Neuron (in vitro differentiated cells): ENCODE measurements around the gene PRKCD.

Source experiments
- H2AFZ ChIP-seq: one replicate; pipeline ENCODE4 v1.6.1; 2013; ENCODE audit warnings: low read depth, mild to moderate bottlenecking, inconsistent platforms, low read length, moderate library complexity
- H3K27me3 ChIP-seq: one replicate; pipeline ENCODE4 v1.6.1; 2013; ENCODE audit warnings: low read length; ENCODE audit not compliant: insufficient read depth
- H3K36me3 ChIP-seq: one replicate; pipeline ENCODE4 v1.6.1; 2013; ENCODE audit warnings: low read length; ENCODE audit not compliant: insufficient read depth
- H3K4me1 ChIP-seq: one replicate; pipeline ENCODE4 v1.6.1; 2013; ENCODE audit warnings: low read length; ENCODE audit not compliant: insufficient read depth
- H3K4me3 ChIP-seq: 2 replicates; pipeline ENCODE4 v1.5.1; 2013; ENCODE audit warnings: mild to moderate bottlenecking, low read length, moderate library complexity
- H3K9me3 ChIP-seq: one replicate; pipeline ENCODE4 v1.6.1; 2013; ENCODE audit warnings: low read length

Gene PRKCD

GRCh38 chr3:53221345-53221744, 60.3 kb downstream of the PRKCD start:
- no peak overlapping the region for H3K4me3 ChIP-seq
- no peaks in the 10 kb centered on the region for H3K9me3 ChIP-seq
- H3K27me3 ChIP-seq, result no peaks in the 10 kb centered on the region
- peaks cover 31% of the 10 kb centered on the region for H3K36me3 ChIP-seq
- no peaks in the 10 kb centered on the region for H3K4me1 ChIP-seq
- no peak overlapping the region for H2AFZ ChIP-seq

- no peaks in the 10 kb centered on the region for H3K27me3 ChIP-seq
- no peaks in the 10 kb centered on the region for H3K9me3 ChIP-seq
Observed at GRCh38 chr3:53221827-53222182, 60.8 kb downstream of the PRKCD start.

GRCh38 chr3:53222183-53222901, 61.3 kb downstream of the PRKCD start:
- H3K27me3 ChIP-seq, result no peaks in the 10 kb centered on the region
- H3K36me3 ChIP-seq, result peaks cover 41% of the 10 kb centered on the region
- no peak overlapping the region for H2AFZ ChIP-seq
- H3K4me1 ChIP-seq, result no peaks in the 10 kb centered on the region
- H3K9me3 ChIP-seq, result no peaks in the 10 kb centered on the region
- no peak overlapping the region for H3K4me3 ChIP-seq

More at GRCh38 chr3:53221827-53222182, 60.8 kb downstream of the PRKCD start:
- Histone ChIP-seq H3K4me1 (no peaks in the 10 kb centered on the region), H2AFZ (no peak overlapping the region), H3K36me3 (peaks cover 35% of the 10 kb centered on the region), H3K4me3 (no peak overlapping the region)

- no peaks in the 10 kb centered on the region for H3K9me3 ChIP-seq
- no peak overlapping the region for H2AFZ ChIP-seq
- H3K4me1 ChIP-seq, result no peaks in the 10 kb centered on the region
- no peaks in the 10 kb centered on the region for H3K27me3 ChIP-seq
- H3K36me3 ChIP-seq, result peaks cover 47% of the 10 kb centered on the region
- H3K4me3 ChIP-seq, result no peak overlapping the region
Observed at GRCh38 chr3:53223025-53223424, 62.0 kb downstream of the PRKCD start.

- Histone ChIP-seq H3K4me3 (no peak overlapping the region), H3K27me3 (no peaks in the 10 kb centered on the region), H2AFZ (no peak overlapping the region), H3K36me3 (peaks cover 53% of the 10 kb centered on the region), H3K4me1 (no peaks in the 10 kb centered on the region), H3K9me3 (no peaks in the 10 kb centered on the region)
Observed at GRCh38 chr3:53223541-53223966, 62.5 kb downstream of the PRKCD start.

- Histone ChIP-seq H3K9me3 (no peaks in the 10 kb centered on the region), H3K4me1 (no peaks in the 10 kb centered on the region), H3K36me3 (peaks cover 57% of the 10 kb centered on the region), H2AFZ (no peak overlapping the region), H3K4me3 (no peak overlapping the region), H3K27me3 (no peaks in the 10 kb centered on the region)
Observed at GRCh38 chr3:53224026-53224425, 63.0 kb downstream of the PRKCD start.

- no peak overlapping the region for H2AFZ ChIP-seq
- H3K9me3 ChIP-seq, result no peaks in the 10 kb centered on the region
- no peak overlapping the region for H3K4me3 ChIP-seq
- no peaks in the 10 kb centered on the region for H3K4me1 ChIP-seq
- H3K27me3 ChIP-seq, result no peaks in the 10 kb centered on the region
- H3K36me3 ChIP-seq, result peaks cover 62% of the 10 kb centered on the region
Observed at GRCh38 chr3:53224536-53224935, 63.5 kb downstream of the PRKCD start.

GRCh38 chr3:53225181-53225580, 64.2 kb downstream of the PRKCD start:
- Histone ChIP-seq H2AFZ (no peak overlapping the region), H3K36me3 (peaks cover 69% of the 10 kb centered on the region), H3K4me1 (no peaks in the 10 kb centered on the region), H3K9me3 (no peaks in the 10 kb centered on the region), H3K4me3 (no peak overlapping the region), H3K27me3 (no peaks in the 10 kb centered on the region)

- Histone ChIP-seq H3K9me3 (no peaks in the 10 kb centered on the region), H3K36me3 (peaks cover 74% of the 10 kb centered on the region), H3K4me3 (no peak overlapping the region), H2AFZ (no peak overlapping the region), H3K27me3 (no peaks in the 10 kb centered on the region), H3K4me1 (no peaks in the 10 kb centered on the region)
Observed at GRCh38 chr3:53225651-53226050, 64.6 kb downstream of the PRKCD start.

- no peaks in the 10 kb centered on the region for H3K27me3 ChIP-seq
- H3K4me3 ChIP-seq, result no peak overlapping the region
- no peak overlapping the region for H2AFZ ChIP-seq
- H3K9me3 ChIP-seq, result no peaks in the 10 kb centered on the region
- H3K36me3 ChIP-seq, result peaks cover 80% of the 10 kb centered on the region
- no peaks in the 10 kb centered on the region for H3K4me1 ChIP-seq
Observed at GRCh38 chr3:53226142-53226840, 65.3 kb downstream of the PRKCD start.

- H3K4me1 ChIP-seq, result no peaks in the 10 kb centered on the region
- no peaks in the 10 kb centered on the region for H3K9me3 ChIP-seq
- no peak overlapping the region for H3K4me3 ChIP-seq
- H3K27me3 ChIP-seq, result no peaks in the 10 kb centered on the region
- no peak overlapping the region for H2AFZ ChIP-seq
- peaks cover 85% of the 10 kb centered on the region for H3K36me3 ChIP-seq
Observed at GRCh38 chr3:53226841-53227407, 65.9 kb downstream of the PRKCD start.

GRCh38 chr3:53227993-53228885, 67.2 kb downstream of the PRKCD start:
- no peak overlapping the region for H2AFZ ChIP-seq
- H3K4me1 ChIP-seq, result no peaks in the 10 kb centered on the region
- no peaks in the 10 kb centered on the region for H3K27me3 ChIP-seq
- H3K9me3 ChIP-seq, result no peaks in the 10 kb centered on the region
- peaks cover 95% of the 10 kb centered on the region for H3K36me3 ChIP-seq
- no peak overlapping the region for H3K4me3 ChIP-seq

- no peaks in the 10 kb centered on the region for H3K4me1 ChIP-seq
- no peaks in the 10 kb centered on the region for H3K9me3 ChIP-seq
- no peak overlapping the region for H2AFZ ChIP-seq
- H3K27me3 ChIP-seq, result no peaks in the 10 kb centered on the region
- H3K4me3 ChIP-seq, result no peak overlapping the region
- peaks cover 95% of the 10 kb centered on the region for H3K36me3 ChIP-seq
Observed at GRCh38 chr3:53229171-53229570, 68.2 kb downstream of the PRKCD start.
